Measurements from ENCODE around the gene BCAS2.

GRCh38 chr1:114552106-114552639 lies 29.2 kb downstream of the BCAS2 start:
- no peak for TF ChIP-seq CTCF (IDR thresholded peaks at IDR 0.05; ENCODE audit: insufficient read depth, low read length, poor library complexity, severe bottlenecking)
- TF ChIP-seq EZH2phosphoT487 (conservative IDR thresholded peaks at IDR 0.05; ENCODE audit: low read length) = no peak

Measured in SU-DHL-6 (cell line).